GM18499 (cell line): Measurements from ENCODE around the gene LCTL.

Source experiments
- ATAC-seq: cut with Tn5 transposase; IDR thresholded peaks from one replicate; pipeline ENCODE4 v1.9.1; 2021; ENCODE audit warnings: moderate number of reproducible peaks; ENCODE audit not compliant: insufficient read depth, unreplicated experiment

The LCTL gene

DNA sequence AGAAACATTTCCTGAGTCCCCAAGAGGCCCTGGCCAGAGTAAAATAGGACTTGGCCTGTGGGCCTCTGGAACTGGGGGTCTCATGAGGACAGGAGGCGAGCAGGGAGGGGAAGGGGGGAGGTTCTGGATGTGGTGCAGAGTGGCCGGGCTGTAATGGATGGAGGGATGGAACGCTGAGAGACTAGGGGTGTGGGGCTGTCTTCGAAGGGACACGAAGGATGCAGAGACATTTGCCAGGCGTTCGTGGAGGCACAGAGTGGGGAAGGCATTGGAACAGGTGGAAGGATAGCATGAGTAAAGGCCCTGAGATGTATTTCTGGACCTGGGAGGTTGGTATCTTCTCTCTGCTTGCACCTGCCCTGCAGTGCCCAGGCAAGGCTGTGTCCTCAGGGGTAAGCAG is 2.1 kb upstream of the LCTL start:
- no peak for ATAC-seq

- no peak for ATAC-seq
Measured at GRCh38 chr15:66566963-66567531, 1.2 kb upstream of the LCTL start.

DNA sequence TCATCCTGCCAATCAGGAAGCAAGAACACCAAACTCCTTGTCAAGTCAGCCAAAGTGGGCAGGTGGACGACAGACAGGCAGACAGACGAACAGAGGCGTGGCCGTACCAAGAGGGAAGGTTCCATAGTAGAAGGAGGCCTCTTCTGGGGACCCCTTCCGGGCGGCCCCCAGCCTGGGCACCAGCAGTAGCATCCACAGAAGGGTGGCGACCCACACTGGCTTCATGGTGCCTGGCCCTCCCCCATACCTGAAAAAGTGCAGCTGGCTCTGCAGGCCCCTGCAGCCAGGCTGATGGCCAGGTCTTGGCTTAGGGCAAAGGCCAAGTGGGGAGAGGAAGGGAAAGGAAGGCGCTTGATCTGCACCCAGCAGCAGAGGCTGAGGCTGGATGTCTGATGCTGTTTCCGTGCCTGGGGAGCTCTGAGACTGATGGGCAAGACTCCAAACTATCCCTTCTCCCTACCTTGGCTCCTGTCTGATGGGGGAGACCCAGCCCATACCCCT is 607 bp downstream of the LCTL start:
- ATAC-seq, result no peak

GRCh38 chr15:66564136-66565041 is 1.4 kb downstream of the LCTL start:
- no peak for ATAC-seq

- ATAC-seq, result no peak
Measured at GRCh38 chr15:66563566-66564110, 2.2 kb downstream of the LCTL start.

DNA sequence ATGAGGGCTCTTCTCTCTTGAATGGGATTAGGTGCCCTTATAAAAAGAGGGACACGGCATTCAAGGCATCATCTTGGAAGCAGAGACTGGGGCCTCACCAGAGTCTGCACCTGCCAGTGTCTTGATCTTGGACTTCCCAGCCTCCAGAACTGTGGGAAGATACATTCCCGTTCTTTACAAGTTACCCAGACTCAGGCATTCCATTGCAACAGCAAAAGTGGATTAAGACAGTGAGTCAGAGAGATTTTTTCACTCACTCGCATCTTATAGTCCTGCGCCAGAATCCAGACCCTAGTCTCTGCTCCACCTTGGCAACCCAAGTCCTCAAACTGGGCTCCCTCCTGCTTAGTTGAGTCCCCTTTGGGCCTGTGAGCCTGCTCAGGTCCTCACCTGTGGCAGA is 2.7 kb downstream of the LCTL start:
- ATAC-seq, result no peak

DNA sequence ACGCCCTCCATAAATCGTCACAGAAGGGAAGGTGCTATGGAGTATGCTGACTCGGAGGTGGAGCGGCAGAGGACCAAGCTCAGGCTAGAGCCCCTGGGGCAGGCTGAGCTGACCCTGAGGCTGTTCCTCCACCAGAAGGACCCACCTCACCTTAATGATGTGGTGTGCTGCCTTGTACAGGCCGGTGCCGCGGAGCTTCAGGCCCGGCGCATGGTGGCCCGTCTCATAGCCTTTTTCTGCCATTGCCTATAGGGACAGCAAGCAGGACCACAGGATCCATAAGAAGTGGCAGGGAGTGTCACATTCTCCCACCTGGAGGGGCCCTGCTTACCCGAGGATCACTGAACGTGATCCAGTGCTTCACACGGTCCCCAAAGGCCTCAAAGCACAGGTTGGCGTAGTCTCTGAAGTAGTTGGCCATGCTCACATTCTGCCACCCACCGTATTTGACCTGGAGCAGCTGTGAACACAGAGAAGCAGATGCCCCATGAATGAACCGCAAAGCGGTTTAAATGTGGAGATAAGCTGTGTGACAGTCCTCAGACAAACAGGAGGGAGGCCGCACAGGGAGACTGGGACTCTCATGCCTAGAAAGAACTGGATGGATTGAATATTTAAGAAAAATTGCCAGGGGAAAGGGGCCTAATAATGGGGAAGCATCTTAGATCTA is 4.8 kb downstream of the LCTL start:
- no peak for ATAC-seq

DNA sequence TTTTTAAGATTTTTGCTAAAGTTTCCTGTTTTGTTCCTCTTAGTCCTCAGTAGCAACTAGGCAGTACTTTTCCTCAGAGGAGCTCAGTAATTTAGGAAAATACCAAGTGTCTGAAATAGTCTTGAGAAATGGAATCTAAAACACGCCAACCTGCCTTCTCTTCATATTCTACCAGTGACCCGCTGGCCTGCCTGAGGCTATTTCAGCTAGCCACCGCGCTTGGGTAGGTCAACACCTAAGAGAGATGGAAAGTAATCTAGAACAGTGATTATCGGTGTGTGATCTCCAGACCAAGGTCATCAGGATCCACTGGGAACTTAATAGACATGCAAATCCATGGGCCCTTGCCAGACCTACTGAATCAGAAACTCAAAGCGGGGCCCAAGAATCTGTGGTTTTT is 7.5 kb downstream of the LCTL start:
- ATAC-seq, result no peak

GRCh38 chr15:66555685-66556084 is 10.1 kb downstream of the LCTL start:
- ATAC-seq, result no peak

DNA sequence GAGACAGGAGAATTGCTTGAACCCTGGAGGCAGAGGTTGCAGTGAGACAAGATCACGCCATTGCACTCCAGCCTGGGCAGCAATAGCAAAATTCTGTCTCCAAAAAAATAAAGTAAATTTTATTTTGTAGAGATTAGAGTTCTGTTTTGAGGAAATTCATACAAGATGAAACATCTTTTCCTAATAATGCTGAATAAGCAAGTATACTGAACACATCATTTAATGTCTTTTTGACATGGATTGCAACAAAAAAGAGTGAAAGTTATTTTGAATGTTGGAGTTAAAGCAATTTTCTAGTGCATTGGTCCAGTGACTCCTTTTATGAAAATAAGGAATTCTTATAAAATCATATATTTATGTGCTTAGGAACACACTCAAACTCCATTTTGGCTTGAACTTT is 20.5 kb downstream of the LCTL start:
- ATAC-seq, result no peak

DNA sequence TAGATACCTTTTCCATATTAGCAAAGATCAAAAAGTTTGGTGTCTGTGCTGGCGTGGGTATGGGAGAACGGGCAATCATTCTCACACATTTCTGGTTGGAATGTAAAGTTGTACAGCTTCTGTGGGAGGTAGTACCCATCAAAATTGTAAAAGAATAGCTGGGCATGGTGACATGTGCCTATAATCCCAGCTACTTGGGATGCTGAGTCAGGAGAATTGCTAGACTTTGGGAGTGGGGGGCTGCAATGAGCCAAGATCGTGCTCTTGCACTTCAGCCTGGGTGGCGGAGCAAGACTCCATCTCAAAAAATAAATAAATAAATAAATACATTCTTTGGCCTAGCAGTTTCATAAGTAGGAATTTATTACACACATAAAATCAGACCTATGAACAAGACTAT is 22.9 kb downstream of the LCTL start:
- no peak for ATAC-seq

- no peak for ATAC-seq
Measured at GRCh38 chr15:66535056-66535455, 30.7 kb downstream of the LCTL start.

DNA sequence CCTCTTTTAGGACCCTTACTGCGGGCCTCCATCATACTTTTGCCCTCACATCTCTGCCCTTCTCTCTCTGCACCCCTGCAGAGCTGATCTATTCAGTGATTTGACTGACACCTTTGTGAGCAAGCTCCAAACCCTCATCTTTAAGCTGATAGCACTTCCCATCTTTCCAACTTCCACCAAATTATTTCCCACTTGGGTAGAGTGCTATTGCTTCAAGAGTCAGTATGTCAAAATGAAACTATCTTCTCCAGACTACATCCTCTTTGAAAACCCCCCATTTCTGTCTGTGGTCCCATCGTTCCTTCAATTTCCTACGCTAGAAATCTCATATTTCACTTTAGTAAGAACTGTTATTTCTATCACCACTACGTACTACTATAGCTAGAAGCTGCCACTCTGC is 41.0 kb downstream of the LCTL start:
- no peak for ATAC-seq

DNA sequence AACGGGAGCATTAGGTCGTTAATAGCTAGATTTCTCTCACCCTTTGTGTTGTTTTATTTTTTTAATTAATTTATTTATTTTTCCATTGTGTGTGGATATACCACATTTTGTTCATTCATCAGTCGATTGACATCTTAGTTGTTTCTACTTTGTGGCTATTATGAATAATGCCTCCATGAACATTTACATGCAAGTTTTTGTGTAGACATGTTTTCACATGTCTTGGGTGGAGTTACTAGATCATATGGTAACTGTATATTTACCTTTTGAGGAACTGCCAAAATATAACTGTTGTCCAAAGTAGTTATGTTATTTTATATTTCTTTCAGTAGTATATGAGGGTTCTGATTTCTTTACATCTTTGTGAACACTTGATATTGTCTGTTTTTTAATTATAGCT is 41.9 kb downstream of the LCTL start:
- ATAC-seq, result no peak

DNA sequence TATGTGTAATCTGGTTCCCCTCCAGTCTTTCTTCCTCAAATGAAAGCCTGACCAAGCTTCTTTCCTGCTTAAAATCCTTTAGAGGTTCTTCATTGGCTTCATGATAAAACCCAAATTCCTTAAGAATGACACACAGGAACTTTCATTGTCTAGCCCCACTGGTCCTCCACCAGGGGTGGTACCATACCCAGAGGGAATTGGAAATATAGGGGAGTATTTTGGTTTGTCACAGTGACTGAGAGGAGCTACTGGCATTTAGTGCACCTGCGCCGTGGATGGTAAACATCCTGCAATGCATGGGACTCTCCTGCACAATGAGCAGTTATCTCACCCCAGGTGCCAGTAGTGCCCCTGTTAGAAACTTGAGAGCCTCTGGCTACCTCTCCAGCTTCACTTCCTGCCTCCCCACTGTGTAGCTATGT is 49.9 kb downstream of the LCTL start:
- ATAC-seq, result no peak

DNA sequence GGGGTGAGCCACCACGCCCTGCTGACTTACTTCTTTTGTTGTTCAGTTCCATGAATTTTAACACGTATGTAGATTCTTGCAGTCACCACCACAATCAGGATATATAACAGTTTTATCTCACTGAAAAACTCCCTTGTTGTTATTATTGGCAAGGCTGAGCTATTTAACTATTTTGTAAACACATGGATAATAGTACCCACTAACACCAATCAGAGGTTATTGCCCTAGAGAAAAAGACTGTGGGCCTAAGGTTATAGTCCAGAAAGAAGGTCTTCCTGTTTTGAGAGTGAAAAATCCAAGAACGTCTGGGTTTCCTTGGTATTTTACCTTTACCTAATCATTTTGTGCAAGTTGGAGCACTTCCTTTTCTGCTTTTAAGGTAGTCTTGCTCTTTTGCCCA is 51.2 kb downstream of the LCTL start:
- no peak for ATAC-seq

DNA sequence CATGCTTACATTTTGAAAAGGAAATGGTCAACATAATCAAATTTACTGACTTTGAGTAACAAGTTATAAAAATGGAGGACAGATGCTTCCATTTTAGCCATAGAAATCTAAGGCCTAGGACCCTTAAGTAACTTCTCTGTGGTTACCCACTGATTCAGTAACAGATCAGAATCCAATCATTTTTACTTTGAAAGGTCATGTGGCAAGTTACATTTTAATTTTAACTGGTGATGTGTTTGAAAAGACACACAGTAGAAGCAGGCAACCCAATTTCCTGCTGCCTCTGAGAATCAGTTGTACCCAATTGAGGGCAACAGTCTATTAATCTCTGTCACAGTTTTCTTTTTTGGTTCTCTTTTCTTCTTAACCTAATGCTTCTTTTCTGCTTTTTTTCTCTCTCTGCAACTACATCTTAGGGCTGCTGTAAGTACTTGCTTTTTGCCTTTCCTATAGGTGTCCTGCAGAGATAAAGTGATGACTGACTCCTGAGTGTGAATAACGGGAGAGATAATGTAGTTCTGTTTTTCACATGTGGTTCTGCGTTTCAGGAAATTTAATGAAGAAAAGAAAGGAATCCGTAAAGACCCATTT is 57.4 kb downstream of the LCTL start:
- no peak for ATAC-seq

DNA sequence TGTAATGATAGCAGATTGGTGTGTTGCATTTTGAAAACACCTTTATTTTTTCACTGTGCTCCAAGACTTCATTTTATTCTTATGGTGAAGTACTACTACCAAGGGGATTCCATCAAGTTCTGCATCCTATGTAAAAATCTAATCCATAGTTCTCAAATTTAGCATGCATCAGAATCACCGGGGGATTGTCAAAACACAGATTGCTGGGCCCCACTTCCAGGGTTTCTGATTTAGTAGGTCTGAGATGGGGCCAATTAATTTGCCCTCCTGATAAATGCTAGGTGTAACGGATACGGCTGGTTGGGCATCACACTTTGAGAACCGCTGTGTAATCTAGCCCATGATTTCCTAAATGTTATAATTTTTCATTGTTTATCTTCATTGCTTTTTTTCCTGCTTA is 60.0 kb downstream of the LCTL start:
- no peak for ATAC-seq

DNA sequence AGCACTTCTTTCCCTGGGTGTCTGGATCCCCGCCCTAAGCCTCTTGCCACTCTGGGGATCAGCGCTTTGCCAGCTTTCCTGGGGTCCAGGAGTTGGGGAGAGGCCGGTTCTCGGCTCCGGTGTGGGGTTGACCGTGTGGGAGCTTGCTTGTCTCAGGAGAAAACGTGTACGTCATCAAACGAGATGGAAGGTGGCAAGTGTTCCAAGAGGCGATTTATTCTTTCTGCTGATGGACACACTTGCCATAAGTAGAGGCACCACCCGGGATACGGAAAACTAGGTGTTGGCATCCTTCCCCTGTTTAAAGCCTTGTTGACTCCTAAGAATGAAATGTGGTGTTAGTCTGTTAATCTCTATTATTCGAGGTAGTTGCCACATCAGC is 60.4 kb downstream of the LCTL start:
- ATAC-seq, result no peak

DNA sequence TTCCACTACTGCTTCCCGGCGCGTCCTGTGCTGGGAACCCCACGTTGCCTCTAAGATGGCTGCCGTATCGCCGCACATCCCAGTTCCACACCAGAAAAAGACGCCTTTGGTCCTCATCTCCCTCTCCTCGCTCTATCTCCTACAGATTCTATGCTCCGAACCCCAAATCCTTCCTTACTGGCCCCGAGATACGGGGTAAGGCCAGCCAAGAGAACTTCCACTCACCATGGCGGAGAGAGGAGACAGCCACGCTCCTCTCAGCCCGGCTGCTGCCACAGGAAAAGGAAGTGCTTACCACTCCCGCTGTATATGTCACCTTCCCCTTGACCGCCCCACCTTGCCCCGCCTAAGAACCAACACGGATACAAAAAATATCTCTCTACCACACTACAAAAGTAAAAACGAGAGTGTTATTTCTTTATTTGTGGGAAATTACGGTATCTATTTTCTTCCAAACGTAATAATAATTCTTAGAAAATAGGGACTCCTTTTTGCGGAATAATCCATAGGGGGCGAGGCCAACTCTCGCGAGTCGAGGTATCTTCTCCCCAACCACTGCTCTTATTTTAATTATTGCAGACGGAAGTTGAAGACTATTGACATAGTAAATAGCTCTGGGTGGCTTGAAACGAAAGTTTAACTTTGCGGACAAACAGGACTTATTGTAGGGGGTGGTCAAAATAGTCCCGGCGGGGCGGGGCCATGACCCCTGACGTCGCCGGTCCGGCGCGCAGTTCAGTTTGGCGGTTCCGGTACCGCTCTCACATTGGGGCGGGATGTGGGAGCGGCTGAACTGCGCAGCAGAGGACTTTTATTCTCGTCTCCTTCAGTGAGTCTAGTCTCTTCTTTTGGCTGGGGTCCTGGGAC is 61.0 kb downstream of the LCTL start, which contains the start of the genes RPL4 and ZWILCH:
TSS of gene RPL4 (minus strand) at position 293 of the 867 bp plus-strand sequence. CDS start at position 228, 65 bp downstream.
TSS of gene ZWILCH (plus strand) at position 764 of the 867 bp plus-strand sequence. CDS start at position 777, 13 bp downstream.
- peak; percentile 50 for ATAC-seq
